GM10266 (cell line): ENCODE results near the gene KCNQ1OT1.

Experiments used
- DNase-seq: peaks from one replicate; pipeline ENCODE4 v3.0.0; 2012; ENCODE audit errors: extremely low spot score
- TF ChIP-seq, protein P1 (sequence below): IDR thresholded peaks from 2 replicates; pipeline ENCODE4 v1.5.1; 2012; ENCODE audit warnings: mild to moderate bottlenecking, low read depth; ENCODE audit not compliant: control insufficient read depth, insufficient read depth; ENCODE audit errors: missing control alignments

KCNQ1OT1 gene

DNA sequence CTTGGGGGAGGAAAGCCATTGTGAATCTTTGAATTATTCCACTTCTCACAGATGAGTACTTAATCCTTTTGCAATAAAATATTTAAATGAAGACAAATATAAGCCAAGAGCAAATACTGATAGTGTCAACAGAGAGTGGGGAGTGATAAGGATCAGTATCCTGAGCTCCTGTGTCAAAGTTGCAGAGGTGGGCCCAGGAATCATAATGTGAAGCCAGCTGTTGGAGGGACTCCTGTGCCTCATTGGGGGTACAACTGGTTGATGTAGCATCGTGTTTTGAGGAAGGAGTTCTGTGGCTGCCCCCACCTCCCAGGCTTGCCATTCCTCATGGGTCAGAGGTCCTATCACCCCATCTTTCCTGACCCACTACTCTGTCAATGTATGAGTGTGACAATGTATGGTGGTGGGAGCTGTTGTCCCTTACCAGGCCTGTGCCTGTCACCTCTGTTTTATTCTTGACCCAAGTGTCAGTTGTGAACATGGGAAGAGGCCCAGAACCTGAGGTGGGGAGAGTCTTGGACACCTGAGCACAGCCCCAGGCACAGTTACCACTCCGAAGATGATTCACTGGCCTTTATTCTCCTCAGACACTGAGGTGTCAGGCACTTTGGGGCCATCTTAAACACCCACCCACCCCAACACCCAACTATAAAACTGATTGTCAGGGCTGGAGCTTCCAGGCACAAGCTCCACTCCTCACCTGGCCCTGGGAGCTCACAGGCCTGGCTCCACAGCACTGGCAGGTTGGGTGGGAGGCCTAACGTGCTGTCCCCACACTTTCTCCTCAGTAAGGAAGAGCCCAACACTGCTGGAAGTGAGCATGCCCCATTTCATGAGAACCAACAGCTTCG, 38.4 kb downstream of the KCNQ1OT1 start:
- TF ChIP-seq, protein P1, sequence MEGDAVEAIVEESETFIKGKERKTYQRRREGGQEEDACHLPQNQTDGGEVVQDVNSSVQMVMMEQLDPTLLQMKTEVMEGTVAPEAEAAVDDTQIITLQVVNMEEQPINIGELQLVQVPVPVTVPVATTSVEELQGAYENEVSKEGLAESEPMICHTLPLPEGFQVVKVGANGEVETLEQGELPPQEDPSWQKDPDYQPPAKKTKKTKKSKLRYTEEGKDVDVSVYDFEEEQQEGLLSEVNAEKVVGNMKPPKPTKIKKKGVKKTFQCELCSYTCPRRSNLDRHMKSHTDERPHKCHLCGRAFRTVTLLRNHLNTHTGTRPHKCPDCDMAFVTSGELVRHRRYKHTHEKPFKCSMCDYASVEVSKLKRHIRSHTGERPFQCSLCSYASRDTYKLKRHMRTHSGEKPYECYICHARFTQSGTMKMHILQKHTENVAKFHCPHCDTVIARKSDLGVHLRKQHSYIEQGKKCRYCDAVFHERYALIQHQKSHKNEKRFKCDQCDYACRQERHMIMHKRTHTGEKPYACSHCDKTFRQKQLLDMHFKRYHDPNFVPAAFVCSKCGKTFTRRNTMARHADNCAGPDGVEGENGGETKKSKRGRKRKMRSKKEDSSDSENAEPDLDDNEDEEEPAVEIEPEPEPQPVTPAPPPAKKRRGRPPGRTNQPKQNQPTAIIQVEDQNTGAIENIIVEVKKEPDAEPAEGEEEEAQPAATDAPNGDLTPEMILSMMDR: no peak
- DNase-seq: no peak

DNA sequence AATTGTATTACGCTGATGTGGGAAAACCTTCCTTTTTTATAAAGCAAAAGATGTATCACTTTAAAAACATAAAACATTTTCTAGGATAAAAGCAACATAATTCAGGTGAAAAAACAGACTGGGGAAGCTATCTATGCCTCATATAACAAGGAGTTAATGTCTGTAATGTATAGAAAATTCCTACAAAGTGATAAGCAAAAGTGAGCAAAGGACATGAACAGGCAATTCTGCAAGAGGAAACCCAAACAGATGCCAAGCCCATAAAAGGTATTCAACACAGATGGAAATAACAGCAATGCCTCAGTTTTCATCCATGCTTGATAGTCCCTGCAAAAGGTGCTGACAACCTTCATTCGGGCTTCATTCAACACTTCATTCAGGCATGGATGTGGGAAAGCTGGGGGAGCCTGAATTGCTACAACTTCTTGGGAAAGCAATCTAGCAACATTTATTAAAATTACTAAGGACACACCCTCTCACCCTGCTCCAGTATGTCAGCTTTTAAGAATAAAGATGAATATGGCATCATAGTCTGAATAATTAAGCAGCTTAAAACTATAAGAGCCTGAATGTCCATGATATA, 39.3 kb downstream of the KCNQ1OT1 start:
- TF ChIP-seq, protein P1: no peak
- DNase-seq: no peak

DNA sequence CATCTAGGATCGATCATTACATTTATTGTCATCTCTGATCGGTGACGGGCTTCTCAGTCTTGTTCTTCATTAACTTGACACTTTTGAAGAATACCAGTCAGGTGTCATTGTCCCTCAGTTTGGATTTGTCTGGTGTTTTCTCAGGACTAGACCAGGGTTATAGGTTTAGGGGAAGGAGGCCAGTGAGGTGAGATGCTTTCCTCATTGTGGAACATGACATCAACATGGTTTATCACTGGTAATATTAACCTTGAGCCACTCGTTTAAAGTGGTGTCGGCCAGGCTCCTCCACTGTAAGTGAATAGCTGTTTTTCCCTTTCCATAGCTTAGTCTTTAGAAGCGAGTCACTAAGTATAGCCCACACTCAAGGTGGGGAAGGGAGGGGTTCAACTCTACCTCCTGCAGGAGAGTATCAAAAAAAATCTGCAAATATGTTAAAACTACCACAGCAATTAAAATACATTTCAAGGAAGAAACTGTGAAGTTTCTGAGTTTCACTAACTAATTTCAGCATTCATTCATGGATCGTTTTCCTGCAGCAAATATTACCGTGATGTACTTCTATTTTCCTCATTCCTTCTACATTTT, 42.0 kb downstream of the KCNQ1OT1 start:
- DNase-seq: no peak
- TF ChIP-seq, protein P1: no peak

DNA sequence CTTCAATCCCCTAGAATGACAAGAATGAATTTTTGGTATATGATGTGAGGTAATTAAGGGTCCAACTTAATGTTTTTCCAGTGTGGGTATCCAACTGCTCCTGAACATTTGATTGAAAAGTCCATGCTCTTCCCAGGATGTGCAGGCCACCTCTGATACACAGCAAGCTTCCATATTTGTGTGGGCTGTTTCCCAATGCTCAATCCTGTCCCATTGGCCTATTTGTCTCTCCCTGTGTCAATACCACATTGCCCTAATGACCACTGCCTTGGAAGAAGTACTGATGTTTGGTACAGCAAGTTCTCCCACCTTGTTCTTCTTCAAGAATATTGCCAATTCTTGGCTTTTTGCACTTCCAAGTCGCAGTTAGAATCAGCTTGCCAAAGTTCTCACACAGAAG, 42.9 kb downstream of the KCNQ1OT1 start:
- DNase-seq: no peak
- TF ChIP-seq, protein P1: no peak

DNA sequence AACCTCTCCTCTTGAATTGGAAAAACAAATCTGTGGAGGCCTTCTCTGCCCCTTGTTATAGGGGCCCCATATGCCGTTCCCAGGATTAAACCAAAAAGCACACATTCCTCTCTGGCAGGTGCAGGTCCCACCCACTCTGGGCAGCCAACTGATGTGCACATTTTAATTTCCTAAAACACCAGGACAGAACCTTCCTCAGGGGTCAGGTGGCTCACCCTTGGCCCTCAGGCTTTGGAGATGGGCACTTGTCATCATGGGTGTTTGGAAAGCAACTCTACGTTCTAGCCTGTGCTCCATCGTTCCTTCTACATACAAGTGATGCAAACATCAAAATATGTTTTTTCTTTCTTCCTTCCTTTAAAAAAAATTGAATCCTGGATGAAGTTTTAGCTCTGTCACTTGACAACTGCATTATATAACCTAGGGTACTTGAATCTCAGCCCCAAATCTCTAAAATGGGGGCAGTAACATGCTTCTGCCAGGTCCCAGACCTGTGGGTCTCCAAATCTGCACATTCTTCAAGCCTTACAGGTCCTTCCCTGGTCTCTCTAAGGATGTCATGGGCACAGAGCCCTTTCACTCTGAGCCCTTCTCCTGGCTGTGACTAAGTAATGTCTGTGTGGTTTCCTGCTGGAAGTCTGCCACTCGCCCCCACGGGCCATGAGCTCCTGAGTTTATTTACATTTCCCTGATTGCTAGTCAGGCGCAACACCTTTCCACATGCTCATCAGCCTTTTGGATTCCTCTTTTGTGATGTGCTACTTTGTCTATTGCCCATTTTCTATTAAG, 43.8 kb downstream of the KCNQ1OT1 start:
- no peak for DNase-seq
- TF ChIP-seq, protein P1: no peak

DNA sequence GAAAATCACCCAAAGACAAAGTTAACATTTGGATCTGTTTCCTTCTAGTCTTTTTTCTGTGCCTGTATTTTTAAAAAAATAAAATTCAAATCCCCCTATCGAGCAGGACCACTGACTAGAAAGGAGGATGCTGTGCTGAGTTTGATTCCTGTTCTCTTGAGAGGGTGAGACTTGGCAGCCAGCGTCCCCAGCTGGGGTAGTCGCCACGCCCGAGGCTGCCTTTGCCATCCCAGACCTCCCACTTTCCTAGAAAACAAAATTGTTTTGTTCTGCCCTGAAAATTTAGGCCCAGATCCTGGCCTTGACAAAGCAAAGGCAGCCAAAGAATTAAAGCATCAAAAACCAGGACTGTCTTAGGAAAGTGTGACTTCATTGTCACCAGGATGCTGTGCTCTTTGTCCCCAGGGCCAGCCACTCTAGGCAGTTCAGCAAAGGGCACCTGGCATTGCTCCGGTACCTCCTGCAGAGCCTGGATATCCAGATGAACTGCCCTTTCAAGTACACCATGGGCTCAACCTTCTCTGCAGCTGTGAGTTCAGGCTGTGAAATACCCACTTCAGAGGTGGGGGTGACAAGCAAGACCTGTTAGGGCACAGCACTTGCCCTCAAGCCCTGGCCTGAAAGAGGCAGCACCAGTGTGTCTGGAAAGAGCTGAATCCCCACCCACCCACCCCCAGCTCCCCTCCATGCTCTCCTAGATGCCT, 44.6 kb downstream of the KCNQ1OT1 start:
- TF ChIP-seq, protein P1: no peak
- peak; percentile 2 for DNase-seq
